Measurements from ENCODE around the gene DARS2.

Gene DARS2

GRCh38 chr1:173824315-173825081 is at the start of gene DARS2, which contains the start of gene CENPL:
Gene DARS2 (plus strand): TSS chr1:173824673. CDS start chr1:173825230, 557 bp downstream.
Gene CENPL (minus strand): TSS chr1:173824883. CDS start chr1:173811299, 13,584 bp downstream.
- peak within 1 kb of the TSS; percentile 84 for H3K4me2 ChIP-seq (ENCODE audit: low read length)
- no peak for TF ChIP-seq EZH2 (IDR thresholded peaks at IDR 0.05; ENCODE audit: borderline replicate concordance, low read length)
- TF ChIP-seq, protein P1, sequence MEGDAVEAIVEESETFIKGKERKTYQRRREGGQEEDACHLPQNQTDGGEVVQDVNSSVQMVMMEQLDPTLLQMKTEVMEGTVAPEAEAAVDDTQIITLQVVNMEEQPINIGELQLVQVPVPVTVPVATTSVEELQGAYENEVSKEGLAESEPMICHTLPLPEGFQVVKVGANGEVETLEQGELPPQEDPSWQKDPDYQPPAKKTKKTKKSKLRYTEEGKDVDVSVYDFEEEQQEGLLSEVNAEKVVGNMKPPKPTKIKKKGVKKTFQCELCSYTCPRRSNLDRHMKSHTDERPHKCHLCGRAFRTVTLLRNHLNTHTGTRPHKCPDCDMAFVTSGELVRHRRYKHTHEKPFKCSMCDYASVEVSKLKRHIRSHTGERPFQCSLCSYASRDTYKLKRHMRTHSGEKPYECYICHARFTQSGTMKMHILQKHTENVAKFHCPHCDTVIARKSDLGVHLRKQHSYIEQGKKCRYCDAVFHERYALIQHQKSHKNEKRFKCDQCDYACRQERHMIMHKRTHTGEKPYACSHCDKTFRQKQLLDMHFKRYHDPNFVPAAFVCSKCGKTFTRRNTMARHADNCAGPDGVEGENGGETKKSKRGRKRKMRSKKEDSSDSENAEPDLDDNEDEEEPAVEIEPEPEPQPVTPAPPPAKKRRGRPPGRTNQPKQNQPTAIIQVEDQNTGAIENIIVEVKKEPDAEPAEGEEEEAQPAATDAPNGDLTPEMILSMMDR (IDR thresholded peaks at IDR 0.05; ENCODE audit: low read length), result no peak
- peaks cover 44% of the 10 kb centered on the region for H3K79me2 ChIP-seq (ENCODE audit: insufficient read depth, low read length)
- H3K27ac ChIP-seq (ENCODE audit: low read depth, low read length, poor library complexity, severe bottlenecking), result peak within 1 kb of the TSS; percentile 87
- no peaks in the 10 kb centered on the region for H3K27me3 ChIP-seq (ENCODE audit: insufficient read depth, low read length)
- no peaks in the 10 kb centered on the region for H3F3A ChIP-seq (ENCODE audit: insufficient read depth, low read length)
- peak within 1 kb of the TSS; percentile 88; the same call in 1 of the 2 replicates for H2AFZ ChIP-seq (ENCODE audit: low read length)
- H3K36me3 ChIP-seq (ENCODE audit: insufficient read depth, low read length), result peaks cover 24% of the 10 kb centered on the region
- peak within 1 kb of the TSS; percentile 94 for H3K4me3 ChIP-seq (ENCODE audit: low read depth, low read length, poor library complexity, severe bottlenecking)
- H3K9me2 ChIP-seq (ENCODE audit: low read depth, low read length), result no peaks in the 10 kb centered on the region
- peak within 1 kb of the TSS; percentile 96 for H3K9ac ChIP-seq (ENCODE audit: low read length)
- H3K9me3 ChIP-seq (ENCODE audit: low read length), result no peaks in the 10 kb centered on the region
- H4K20me1 ChIP-seq (ENCODE audit: insufficient read depth, low read length), result no peaks in the 10 kb centered on the region
- peaks cover 41% of the 10 kb centered on the region for H3K4me1 ChIP-seq (ENCODE audit: insufficient read depth, low read length, severe bottlenecking)

GRCh38 chr1:173775578-173776226 is 48.8 kb upstream of the DARS2 start:
- no peaks in the 10 kb centered on the region for H3K9me3 ChIP-seq (ENCODE audit: low read length)
- no peaks in the 10 kb centered on the region for H3K9me2 ChIP-seq (ENCODE audit: low read depth, low read length)
- H3K4me3 ChIP-seq (ENCODE audit: low read depth, low read length, poor library complexity, severe bottlenecking), result no peak overlapping the region
- no peak overlapping the region for H3K9ac ChIP-seq (ENCODE audit: low read length)
- TF ChIP-seq, protein P1 (IDR thresholded peaks at IDR 0.05; ENCODE audit: low read length), result no peak
- TF ChIP-seq EZH2 (IDR thresholded peaks at IDR 0.05; ENCODE audit: borderline replicate concordance, low read length), result no peak
- no peak overlapping the region for H2AFZ ChIP-seq (ENCODE audit: low read length)
- peaks cover 46% of the 10 kb centered on the region for H3K36me3 ChIP-seq (ENCODE audit: insufficient read depth, low read length)
- no peaks in the 10 kb centered on the region for H3K27me3 ChIP-seq (ENCODE audit: insufficient read depth, low read length)
- H3K4me2 ChIP-seq (ENCODE audit: low read length), result no peak overlapping the region
- no peaks in the 10 kb centered on the region for H4K20me1 ChIP-seq (ENCODE audit: insufficient read depth, low read length)
- H3K27ac ChIP-seq (ENCODE audit: low read depth, low read length, poor library complexity, severe bottlenecking), result no peak overlapping the region
- no peaks in the 10 kb centered on the region for H3K4me1 ChIP-seq (ENCODE audit: insufficient read depth, low read length, severe bottlenecking)
- H3K79me2 ChIP-seq (ENCODE audit: insufficient read depth, low read length), result no peaks in the 10 kb centered on the region
- no peaks in the 10 kb centered on the region; the same call in 1 of the 2 replicates for H3F3A ChIP-seq (ENCODE audit: insufficient read depth, low read length)

DNA sequence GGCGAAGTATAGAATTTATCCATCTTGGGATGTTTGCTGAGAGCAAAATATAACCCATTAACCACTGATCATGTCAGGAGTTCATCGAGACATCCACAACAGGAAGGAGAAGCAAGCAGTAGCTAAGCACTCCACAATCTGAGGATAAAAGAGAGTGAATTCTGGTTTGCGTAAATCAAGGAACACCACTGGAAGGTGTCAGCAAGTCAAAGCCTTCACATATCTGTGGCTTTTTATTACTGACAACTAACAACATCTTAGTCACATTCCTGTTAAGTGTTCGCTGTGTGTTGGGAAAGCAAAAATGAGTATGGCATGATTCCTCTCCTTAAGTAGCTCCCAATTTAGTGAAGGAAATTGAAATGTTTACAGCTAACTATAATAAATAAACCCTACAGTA is 44.5 kb upstream of the DARS2 start:
- Histone ChIP-seq H3K27me3 (ENCODE audit: insufficient read depth, low read length) (no peaks in the 10 kb centered on the region), H3K4me1 (ENCODE audit: insufficient read depth, low read length, severe bottlenecking) (no peaks in the 10 kb centered on the region), H3K4me2 (ENCODE audit: low read length) (no peak overlapping the region), H3K9me2 (ENCODE audit: low read depth, low read length) (no peaks in the 10 kb centered on the region), H3K9ac (ENCODE audit: low read length) (no peak overlapping the region), H3K9me3 (ENCODE audit: low read length) (no peaks in the 10 kb centered on the region), H3K36me3 (ENCODE audit: insufficient read depth, low read length) (peaks cover 81% of the 10 kb centered on the region), H3F3A (ENCODE audit: insufficient read depth, low read length) (no peaks in the 10 kb centered on the region; the same call in 1 of the 2 replicates), H3K79me2 (ENCODE audit: insufficient read depth, low read length) (no peaks in the 10 kb centered on the region), H3K27ac (ENCODE audit: low read depth, low read length, poor library complexity, severe bottlenecking) (no peak overlapping the region), H3K4me3 (ENCODE audit: low read depth, low read length, poor library complexity, severe bottlenecking) (no peak overlapping the region), H2AFZ (ENCODE audit: low read length) (no peak overlapping the region), H4K20me1 (ENCODE audit: insufficient read depth, low read length) (no peaks in the 10 kb centered on the region)
- TF ChIP-seq EZH2 (IDR thresholded peaks at IDR 0.05; ENCODE audit: borderline replicate concordance, low read length), result no peak
- TF ChIP-seq, protein P1 (IDR thresholded peaks at IDR 0.05; ENCODE audit: low read length), result no peak

All from OCI-LY1 (cell line).